Muscle of back (tissue), 11 donors: ENCODE measurements around the gene DCAF5. TPM values are rescaled to one million over a fixed set of nuclear protein-coding genes. Genes with fewer than 3 reads are reported as not detected.
A peak's percentile ranks its signal among the peaks of the same experiment; 100 is the strongest.
"Not testable (repeated sequence)": the region's sequence is repeated elsewhere in the genome, so short reads cannot be mapped to it uniquely, and the experiment has no call there.

Experiments
- DNase-seq, 3 donors: peaks; one replicate each; pipeline versions ENCODE4 v3.0.0 to v3.0.0-alpha.2; 2013
- polyA plus RNA-seq, 10 donors: library from polyadenylated mRNA; unstranded; fragments of 120-200 nt; gene quantifications; one replicate each; pipeline ENCODE4 v1.2.1, GENCODE V29; 2013; ENCODE audit not compliant: insufficient read length in 10 of 10

Gene DCAF5
- polyA plus RNA-seq, 10 donors, result 35.6 to 47.0 (median 39.6) TPM

DNA sequence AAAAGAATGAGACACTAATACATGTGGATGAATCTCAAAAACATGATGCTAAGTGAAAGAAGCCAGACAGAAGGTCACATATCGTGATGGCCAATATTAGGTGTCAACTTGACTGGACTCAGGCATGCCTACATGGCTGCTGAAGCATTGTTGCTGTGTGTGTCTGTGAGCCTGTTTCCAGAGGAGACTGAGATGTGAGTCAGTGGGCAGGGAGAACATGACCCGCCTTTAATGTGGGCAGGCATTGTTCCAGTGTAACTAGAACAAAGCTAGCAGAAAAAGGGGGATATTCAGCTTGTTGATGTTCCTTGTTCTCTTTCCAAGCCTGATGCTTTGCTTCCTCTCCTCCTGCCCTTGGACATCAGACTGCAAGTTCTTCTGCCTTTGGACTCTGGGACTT is 47.6 kb downstream of the DCAF5 start:
- DNase-seq, result no peak

DNA sequence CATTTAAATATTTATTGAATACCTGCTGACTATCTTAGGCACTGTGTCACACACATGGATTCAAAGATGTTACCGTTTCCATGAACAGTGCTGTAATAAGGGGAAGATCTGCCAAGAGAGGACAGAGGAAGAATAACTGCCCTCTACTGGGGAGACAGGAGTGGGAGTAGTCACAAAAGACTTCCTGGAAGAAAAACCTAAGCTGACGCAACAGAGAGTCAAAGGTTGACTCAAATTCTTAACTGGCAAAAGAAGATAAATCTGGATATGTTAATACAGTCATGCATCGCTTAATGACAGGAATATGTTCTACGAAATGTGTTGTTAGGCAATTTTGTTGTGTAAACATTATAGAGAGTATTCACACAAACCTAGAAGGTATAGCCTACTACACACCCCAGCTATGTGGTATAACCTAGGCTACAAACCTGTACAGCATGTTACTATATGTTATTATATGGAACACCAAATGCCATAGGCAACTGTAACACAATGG is 51.5 kb downstream of the DCAF5 start:
- DNase-seq, result peak; percentile 30 to 54 (median 50)

DNA sequence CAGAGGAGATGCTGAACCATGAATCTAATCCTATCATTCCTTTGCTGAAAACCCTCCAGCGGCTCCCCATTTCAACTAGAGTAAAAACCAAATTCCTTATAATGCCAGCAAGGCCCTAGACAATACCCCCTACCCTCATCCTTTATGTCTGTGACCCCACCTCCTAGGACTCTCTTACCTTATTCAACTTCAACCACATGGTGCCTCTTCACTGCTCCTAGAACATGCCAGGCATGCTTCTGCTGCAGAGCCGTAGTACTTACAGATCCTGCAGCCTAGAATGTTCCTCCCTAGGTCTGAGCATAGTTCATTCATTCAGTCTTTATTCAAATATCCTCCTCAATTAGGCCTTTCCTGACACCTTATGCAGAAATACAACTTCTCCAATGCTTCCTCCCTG is 54.9 kb downstream of the DCAF5 start:
- DNase-seq, result no peak

DNA sequence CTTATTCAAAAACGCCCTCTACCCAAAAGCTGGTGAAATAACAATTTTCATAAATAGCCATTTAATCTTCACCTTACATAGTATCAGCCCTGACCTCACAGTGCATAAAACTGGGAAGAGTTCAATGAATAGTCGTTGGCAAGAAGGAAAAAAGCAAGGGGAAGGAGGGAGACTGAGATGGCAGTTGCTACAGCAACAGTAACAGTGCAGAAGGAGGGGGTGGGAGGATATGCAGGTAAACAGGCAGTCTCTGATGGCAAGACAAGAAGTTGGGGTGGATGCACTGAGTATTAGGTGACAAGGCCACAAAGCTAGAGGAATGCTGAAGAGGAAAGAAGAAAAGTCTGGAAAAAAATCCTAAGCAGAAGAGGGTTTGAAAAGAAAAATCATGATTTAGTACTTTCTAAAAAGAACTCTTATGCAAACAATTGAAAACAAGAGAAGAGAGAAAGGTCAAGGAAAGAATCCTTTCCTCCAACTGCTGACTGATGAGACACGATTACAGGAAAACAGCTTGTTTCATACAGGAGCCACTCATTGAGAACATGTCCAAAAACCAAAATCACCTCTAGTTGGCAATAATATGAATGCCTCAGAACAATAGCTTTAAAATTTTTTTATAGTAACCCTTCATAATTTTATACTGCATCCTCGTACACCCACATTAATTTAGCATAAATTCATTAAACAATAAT is 56.0 kb downstream of the DCAF5 start:
- DNase-seq, result no peak

DNA sequence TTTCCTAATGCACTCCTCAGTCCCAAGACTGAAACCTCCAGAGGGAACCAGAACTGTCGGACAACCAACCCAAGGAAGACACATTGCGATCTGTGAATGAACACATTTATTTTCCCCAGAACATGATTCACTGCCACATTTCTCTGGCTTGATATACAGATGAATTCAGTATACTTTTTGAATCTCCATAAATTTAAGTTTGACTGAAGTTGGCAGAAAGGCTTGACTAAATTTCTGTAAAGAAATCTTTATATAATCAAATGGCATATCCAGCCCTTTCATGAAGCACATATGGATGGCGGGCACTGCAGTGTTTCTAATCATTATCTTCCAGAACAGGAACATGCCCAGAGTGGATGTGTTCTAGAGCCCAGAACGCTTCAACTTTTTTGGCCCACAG is 56.7 kb downstream of the DCAF5 start:
- no peak for DNase-seq

DNA sequence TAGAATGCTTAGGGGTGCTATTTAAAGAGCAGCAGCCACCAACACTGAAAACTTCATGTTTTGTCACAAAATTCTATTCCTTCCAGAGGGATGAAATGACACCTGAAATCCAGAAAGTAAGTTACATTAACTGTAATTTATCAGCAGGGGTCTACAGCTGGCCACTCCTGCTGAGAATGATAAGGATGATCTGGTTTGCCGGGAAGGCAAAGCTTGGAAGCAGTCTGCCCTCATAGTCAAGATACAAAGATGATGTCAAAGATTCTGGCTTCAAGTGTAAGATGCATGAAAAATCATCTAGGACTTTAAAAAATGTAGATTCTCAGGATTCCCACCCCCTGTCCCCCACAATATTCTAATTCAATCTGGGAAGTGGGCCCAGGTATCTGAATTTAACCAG is 58.4 kb downstream of the DCAF5 start:
- DNase-seq, result no peak

DNA sequence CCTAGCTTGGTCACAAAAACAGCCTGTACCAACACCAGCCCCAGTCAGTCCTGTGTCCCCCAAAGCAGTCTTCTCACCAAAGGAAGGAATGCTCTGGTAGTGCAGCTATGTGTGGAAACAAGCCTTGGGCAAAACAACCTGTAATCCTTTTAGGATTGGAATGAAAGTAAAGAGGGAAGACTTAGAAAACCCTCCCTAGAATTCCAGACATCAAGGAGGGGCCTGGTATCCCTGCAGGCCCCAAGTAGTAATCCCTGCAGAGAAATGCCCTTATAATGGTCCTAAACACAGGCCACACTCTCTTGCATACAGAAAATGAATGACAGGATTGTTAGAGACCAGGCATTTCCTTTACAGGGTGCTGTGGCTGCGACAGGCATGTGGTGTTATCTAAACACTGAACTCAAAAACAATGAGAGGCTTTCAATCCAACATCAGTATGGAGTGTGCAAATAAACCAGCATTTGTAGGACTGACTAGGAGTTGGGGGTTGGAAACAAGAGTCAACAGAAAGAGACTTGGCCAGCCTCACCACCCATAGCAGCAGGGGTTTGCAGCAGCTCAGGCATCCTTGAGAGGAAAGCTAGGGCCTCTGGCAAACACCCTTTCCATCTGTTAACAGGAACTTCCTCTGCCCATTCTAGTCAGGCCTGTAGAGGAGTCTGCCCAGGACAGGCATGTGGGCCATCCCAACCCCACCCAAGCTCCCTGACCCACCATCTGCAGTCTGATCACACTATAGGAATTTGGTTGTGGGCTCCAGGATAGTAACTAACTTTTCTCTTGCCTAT is 59.1 kb downstream of the DCAF5 start:
- DNase-seq, result no peak

DNA sequence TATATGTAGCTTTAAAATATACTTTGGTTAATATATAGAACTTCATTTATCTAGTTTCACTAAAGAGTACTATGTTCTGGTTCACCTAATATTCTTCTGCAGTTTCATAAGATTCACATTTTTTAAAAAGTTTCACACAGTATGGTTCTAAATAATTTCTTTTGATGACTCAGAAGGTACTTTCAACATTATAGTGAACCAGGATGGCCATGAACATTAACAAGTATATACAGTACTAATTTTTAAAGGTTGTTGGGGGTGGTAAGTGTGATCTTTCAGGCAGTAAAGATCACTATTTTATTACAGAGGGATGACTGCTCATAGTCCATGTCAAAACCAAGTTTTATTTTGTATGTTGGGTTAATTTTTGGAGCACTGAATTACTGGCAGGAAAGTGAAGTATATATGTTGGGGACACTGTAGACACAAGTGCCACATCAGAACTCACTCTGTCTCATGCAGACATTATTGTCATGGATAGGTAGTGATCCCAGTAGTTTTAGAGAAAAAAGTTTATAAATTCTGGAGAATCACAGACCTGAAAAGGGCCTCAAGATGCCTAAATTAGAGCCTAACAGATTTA is 60.0 kb downstream of the DCAF5 start:
- no peak for DNase-seq

DNA sequence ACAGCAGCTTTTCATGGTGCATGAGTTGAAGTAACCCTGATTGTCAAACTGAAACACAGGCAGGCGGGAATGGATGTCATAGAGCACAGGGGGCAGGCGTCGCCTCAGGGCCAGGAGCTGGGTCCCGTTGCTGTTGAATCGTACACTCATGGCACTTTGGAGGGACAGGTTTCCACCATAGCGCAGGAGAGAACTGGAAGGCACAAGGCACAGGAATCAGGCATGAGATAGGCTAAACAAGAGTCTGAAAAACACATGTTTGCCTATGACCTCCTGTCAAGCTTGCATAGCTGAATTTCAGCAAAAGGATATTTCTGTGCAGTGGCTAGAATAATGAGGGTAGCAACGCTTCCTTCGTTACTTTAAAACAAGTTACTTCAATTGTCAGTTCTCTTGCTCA is 61.2 kb downstream of the DCAF5 start:
- no peak for DNase-seq

DNA sequence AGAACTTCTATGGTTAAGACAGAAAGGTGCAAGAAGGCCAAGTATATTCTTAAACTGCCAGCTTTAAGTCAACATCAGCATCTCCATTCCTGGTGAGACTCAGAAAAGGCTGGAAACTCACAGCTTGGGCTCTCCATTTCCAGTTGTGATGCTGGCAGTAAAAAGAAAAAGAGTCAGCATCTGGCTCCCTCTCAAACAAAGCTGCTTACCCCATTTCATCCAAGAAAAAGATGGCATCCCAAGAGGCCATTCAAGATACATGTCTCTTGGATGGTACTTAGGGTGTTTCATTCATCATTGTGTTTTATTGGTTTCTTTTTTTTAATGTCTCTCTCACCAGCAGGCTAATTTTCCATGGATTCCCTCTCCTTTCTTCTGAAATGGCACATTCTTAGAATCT is 61.9 kb downstream of the DCAF5 start:
- no peak for DNase-seq

DNA sequence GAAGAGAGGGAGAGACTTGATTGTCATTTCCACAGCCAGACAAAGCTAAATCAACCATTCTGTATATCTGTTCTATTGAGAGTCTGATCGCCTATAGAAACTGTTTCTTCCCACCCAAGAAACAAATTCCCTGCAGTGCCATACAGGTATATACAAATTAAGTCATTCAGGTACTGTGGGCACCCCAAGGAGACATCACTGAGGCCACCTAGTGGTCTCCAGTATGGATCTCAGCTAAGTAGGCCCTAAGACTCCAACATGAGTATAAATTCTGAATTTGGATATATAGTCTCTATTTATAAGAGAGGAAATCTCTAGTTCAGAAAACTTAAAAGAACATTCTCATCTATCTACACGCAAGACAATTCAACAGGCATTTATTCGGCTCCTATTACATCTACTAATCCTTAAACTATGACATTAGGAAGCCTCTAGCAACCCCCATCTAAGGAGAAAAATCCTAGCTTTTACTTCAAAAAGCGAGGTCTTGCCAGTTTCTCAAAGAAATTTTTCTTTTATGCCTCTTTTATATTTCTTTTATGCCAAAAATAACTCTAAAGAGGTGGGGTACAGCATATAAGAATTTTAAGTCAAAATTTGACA is 62.6 kb downstream of the DCAF5 start:
- DNase-seq, result peak in 1 of 3 donors; percentile 39

DNA sequence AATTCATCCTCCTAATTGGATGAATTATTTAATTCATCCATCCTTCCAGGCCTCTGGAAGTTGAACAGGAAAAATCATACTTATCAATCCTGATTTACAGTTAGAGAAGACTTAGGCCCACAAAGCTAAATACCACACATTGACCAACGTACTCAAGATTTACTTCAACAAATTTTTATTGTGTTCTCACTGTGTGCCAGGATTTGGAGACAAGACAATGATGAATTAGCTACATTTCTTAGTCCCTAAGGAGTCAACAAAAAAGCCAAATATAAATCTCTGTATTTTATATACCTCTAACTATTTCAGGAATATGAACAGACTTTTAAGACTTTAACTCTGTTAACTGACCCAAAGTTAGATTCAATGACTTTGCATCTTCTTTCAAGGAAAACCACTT is 63.9 kb downstream of the DCAF5 start:
- no peak for DNase-seq

DNA sequence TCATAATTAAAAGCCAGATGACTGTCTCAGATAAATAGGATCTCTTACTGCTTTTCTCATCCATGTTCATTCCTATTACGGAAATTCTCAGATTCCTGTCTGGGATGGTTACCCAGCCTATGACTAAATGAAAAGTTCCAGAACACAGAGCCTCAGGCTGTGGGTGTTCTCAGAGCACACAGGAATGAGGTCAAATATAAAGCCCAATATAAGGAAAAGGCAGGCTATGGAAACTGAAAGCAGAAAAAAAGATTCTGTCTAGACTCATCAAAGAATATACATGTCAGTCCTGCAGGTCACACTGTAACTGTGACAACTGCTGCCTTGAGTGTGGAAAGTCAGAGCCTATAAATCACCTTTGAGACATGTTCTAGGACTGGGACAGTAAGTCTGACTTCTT is 64.3 kb downstream of the DCAF5 start:
- DNase-seq, result no peak

DNA sequence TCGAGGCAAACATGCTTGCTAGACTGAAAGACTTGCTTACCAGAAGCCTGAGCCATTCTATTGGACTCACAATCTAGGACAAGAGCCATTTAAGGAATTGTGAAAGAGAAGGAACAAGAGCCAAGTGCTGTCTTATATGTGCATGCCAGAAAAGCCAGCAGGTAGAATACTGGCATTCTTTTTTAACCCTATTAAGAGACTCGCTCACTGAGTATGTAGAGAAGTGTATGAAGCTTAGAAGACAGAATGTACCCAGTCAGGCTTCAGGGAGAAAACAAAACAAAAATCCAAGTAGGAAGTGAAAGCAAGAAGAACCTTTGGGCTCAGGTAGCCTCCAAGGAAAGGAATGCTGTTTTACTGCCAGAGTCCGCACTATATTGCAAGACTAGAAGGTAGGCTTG is 65.9 kb downstream of the DCAF5 start:
- DNase-seq, result no peak

DNA sequence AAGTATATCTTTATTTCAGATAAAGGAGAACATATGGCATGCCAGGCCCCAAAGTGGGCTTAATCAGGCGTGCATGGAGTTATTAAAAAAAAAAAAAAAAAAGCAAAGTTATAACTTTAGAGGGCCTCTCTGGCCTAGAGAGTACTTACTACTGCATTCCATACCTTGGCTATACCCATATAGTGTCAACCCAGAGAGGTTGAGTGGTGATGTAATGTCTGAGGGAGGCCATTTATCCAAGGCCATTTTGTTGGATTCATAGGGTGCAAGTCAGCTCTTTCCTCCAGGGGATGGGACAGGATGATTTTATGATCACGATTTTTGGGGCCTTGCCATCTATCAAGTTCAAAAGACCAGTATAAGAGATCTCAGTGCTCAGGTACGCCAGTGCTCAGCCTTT is 66.4 kb downstream of the DCAF5 start:
- no peak for DNase-seq

DNA sequence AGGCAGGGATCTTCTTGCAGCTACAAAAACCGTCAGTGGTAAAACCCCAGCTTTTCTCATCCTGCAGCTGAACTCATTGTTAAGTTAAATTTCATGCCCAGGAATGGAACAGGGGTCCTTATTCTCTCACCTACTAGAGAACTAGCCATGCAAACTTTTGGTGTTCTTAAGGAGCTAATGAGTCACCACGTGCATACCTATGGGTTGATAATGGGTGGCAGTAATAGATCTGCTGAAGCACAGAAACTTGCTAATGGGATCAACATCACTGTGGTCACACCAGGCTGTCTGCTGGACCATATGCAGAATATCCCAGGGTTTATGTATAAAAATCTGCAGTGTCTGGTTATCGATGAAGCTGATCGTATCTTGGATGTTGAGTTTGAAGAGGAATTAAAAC is 68.9 kb downstream of the DCAF5 start:
- DNase-seq, result no peak

DNA sequence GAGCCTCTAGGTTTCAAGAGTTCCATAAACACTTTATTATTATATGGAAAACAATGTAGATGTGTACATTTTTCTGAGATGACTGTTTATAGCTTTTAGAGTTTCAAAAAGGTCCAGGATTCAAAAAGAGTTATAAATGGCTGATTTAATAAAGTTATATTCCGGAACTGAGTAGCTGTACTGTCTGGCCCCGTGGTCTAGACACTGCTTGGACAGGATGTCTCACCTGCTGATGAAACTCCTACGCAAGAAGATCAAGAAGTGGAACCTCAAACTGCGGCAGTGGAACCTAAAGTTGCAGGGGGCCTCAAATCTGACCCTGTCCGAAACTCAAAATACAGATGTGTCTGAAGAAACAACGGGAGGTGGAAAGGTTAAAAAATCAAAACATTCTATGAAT is 69.7 kb downstream of the DCAF5 start:
- no peak for DNase-seq

DNA sequence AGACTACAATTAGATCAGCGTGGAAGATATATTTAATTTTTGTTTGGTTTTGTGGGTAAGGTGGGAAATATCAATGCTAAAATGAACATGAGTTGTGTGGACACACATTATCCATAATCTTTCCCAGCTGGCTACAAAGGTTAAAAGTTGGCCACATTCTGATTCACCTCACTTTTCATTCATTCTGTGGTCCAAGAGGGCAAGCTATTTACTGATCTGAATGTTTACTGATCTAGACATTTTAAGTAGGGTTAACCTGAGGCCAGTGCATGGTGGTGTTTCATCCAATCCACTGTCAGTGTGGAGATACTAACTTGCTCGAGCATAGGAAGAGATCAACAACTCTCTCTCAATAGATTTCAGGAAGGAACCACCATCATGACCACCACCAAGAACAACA is 71.6 kb downstream of the DCAF5 start:
- DNase-seq, result no peak

DNA sequence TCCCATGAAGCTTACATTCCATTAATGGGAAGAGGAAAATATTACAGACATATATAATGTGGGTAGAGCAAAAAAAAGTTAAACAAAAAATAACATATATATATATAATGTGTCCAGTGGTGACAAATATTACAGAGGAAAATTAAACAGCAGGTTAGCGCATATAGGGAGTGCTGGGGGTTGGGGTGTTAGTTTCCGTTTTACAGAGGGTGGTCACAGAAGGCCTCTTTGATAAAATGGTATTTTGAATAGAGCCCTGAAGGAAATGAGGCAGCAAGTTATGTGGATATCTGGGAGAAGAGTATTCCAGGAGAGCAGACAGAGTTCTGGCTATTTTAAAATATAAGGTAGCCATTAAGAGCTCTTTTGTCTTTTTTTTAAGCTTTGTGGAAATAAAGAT is 73.2 kb downstream of the DCAF5 start:
- DNase-seq, result no peak

DNA sequence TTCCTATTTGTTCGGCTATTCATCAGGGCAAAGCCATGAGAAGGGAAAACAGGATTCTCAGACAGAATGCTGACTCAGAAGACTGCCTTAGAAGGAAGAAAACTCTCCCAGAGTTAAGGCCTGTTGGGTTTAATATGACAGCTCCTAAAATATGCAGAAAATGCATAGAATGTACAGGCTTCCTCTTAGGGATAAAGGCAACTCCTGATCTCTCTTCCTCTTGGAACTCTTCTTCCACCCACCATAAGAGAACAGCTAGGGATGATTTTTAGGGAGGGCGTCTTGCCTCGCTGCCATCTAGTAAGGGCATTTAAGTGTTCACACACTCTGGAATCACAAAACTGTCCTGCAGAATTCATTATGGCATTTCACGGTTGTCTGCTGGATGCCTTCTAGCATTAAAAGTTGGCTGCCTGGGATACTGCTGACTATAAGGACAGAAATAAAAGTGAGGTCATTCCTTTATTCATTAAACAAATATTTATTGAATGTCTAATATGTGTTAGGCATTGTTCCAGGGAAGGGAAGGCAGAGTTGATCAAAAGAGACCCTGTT is 73.7 kb downstream of the DCAF5 start:
- peak; percentile 51 to 84 (median 72) for DNase-seq

DNA sequence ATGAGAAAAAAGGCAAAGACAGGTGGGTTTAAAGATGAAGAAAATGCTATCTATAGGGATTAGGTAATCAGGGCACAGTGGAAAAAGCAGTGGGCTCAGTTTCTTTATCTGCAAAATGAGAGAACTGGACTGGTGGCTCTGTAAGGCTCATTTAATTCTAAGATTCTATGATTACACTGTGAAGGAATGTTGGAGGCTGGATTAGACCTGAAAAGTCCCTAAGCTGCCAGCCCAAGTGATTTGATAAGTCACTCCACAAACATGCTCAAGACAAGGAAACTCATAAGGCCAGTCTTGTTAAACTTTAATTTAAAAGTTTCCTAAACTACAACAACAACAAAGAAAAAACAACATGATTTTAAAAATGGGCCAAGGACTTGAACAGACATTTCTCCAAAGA is 75.1 kb downstream of the DCAF5 start:
- peak in 1 of 3 donors; percentile 76 for DNase-seq

DNA sequence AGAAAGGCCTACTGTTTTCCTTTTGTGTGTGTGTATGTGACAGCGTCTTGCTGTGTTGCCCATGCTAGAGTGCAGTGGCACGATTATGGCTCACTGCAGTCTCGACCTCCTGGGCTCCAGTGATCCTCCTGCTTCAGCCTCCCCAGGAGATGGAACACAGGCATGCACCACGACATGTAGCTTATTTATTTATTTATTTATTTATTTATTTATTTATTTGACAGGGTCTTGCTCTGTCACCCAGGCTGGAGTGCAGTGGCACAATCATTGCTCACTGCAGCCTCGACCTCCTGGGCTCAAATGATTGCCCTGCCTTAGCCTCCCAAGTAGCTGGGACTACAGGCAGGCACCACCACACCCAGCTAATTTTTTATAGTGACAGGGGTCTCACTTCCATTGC is 75.7 kb downstream of the DCAF5 start:
- DNase-seq, result not testable (repeated sequence)
